GM18520 (cell line): ENCODE data around the gene RAP2B.
"Not testable (repeated sequence)": the region's sequence is repeated elsewhere in the genome, so short reads cannot be mapped to it uniquely, and the experiment has no call there.

ENCODE experiments used
- ATAC-seq: cut with Tn5 transposase; IDR thresholded peaks from one replicate; pipeline ENCODE4 v1.9.1; 2021; ENCODE audit not compliant: unreplicated experiment

RAP2B gene

GRCh38 chr3:153161714-153162512, at the start of gene RAP2B:
Gene RAP2B (plus strand): TSS chr3:153162226. CDS start chr3:153162694, 468 bp downstream.
- peak; percentile 45 for ATAC-seq

GRCh38 chr3:153113541-153113940, 48.5 kb upstream of the RAP2B start:
- ATAC-seq, result no peak

- not testable (repeated sequence) for ATAC-seq
These were observed 47.8 kb upstream of the RAP2B start for GRCh38 chr3:153114270-153114669.

- ATAC-seq, result no peak
These were observed 46.7 kb upstream of the RAP2B start for GRCh38 chr3:153115326-153115725.

- ATAC-seq, result no peak
These were observed 34.2 kb upstream of the RAP2B start for GRCh38 chr3:153127788-153128187.

- ATAC-seq, result no peak
These were observed 32.6 kb upstream of the RAP2B start for GRCh38 chr3:153129426-153129825.

- ATAC-seq, result no peak
These were observed 32.2 kb upstream of the RAP2B start for GRCh38 chr3:153129866-153130265.

- ATAC-seq, result peak; percentile 79
These were observed 31.6 kb upstream of the RAP2B start for GRCh38 chr3:153130312-153130977.

GRCh38 chr3:153137626-153138025, 24.4 kb upstream of the RAP2B start:
- ATAC-seq, result no peak

GRCh38 chr3:153138276-153139210, 23.5 kb upstream of the RAP2B start:
- peak; percentile 82 for ATAC-seq

- no peak for ATAC-seq
These were observed 19.1 kb upstream of the RAP2B start for GRCh38 chr3:153142961-153143360.

- ATAC-seq, result no peak
These were observed 18.0 kb upstream of the RAP2B start for GRCh38 chr3:153144071-153144470.

- no peak for ATAC-seq
These were observed 17.2 kb upstream of the RAP2B start for GRCh38 chr3:153144779-153145178.

- ATAC-seq, result no peak
These were observed 16.6 kb upstream of the RAP2B start for GRCh38 chr3:153145454-153145853.

- peak; percentile 49 for ATAC-seq
These were observed 15.6 kb upstream of the RAP2B start for GRCh38 chr3:153146191-153147053.

- ATAC-seq, result no peak
These were observed 11.0 kb upstream of the RAP2B start for GRCh38 chr3:153150991-153151390.

GRCh38 chr3:153155786-153156185, 6.2 kb upstream of the RAP2B start:
- not testable (repeated sequence) for ATAC-seq

- no peak for ATAC-seq
These were observed 3.8 kb upstream of the RAP2B start for GRCh38 chr3:153158189-153158588.

- no peak for ATAC-seq
These were observed 2.9 kb upstream of the RAP2B start for GRCh38 chr3:153158961-153159735.
